Left lung (tissue), 10 donors: Measurements from ENCODE around the gene ATP4B. TPM values are rescaled to one million over a fixed set of nuclear protein-coding genes. Genes with fewer than 3 reads are reported as not detected.

Experiments
- ATAC-seq: fragments of 200-7000 bp; cut with Tn5 transposase; one replicate; pipeline ENCODE4 v1.9.1; 2020; ENCODE audit warnings: moderate library complexity
- DNase-seq, 4 donors: peaks; one replicate each; pipeline ENCODE4 v3.0.0-alpha.2; 2013 to 2020
- H3K27ac ChIP-seq, 2 donors: fragments of 200-600 bp; sonication (generic) in 1 of 2; one replicate each; pipeline versions ENCODE4 v1.5.0 to v1.8.0; 2020 to 2021
- H3K27me3 ChIP-seq, 2 donors: fragments of 200-600 bp; sonication (generic) in 1 of 2; one replicate each; pipeline versions ENCODE4 v1.5.0 to v1.8.0; 2020 to 2021
- H3K36me3 ChIP-seq, 2 donors: fragments of 200-600 bp; sonication (generic) in 1 of 2; one replicate each; pipeline versions ENCODE4 v1.5.0 to v1.8.0; 2020 to 2021
- H3K4me1 ChIP-seq, 2 donors: fragments of 200-600 bp; one replicate each; pipeline ENCODE4 v1.8.0; 2021
- H3K4me3 ChIP-seq, 2 donors: fragments of 200-600 bp; sonication (generic) in 1 of 2; one replicate each; pipeline versions ENCODE4 v1.5.0 to v1.8.0; 2020 to 2021; ENCODE audit warnings: mild to moderate bottlenecking in 1 of 2
- H3K9me3 ChIP-seq, 2 donors: fragments of 200-600 bp; sonication (generic) in 1 of 2; one replicate each; pipeline versions ENCODE4 v1.5.0 to v1.8.0; 2020 to 2021
- intact Hi-C, 2 donors: fragments of 100-400 bp; cut with DNase I; formaldehyde crosslinking; loops; one replicate each; pipeline versions ENCODE4 v1.11.2 to v1.14.2; 2022
- polyA plus RNA-seq, 6 donors: library from polyadenylated mRNA; unstranded; fragments of 120-200 nt; gene quantifications; one replicate each; pipeline ENCODE4 v1.2.1, GENCODE V29; 2013; ENCODE audit not compliant: insufficient read length in 6 of 6
- total RNA-seq, 2 donors: library from RNA; stranded (reverse); fragmentation: NEBNext Ultra II Directional; extraction: Animal tissue kit (Norgen Biotek cat#: 25700); gene quantifications; one replicate each; pipeline ENCODE4 v1.2.1, GENCODE V29; 2021
- TF ChIP-seq, protein P1 (sequence below), 2 donors: fragments of 200-600 bp; sonication (generic) in 1 of 2; IDR thresholded peaks; one replicate each; pipeline versions ENCODE4 v1.5.0 to v1.8.0; 2021; ENCODE audit warnings: antibody characterized with exemption in 2 of 2
- donor health status: DM: no; HTN: yes; CAD: no.
- donor health status: DM: no; HTN: no; CAD: no.

ATP4B gene
- total and polyA plus RNA-seq, 8 donors: 0.28 to 0.58 (median 0.41) TPM; not detected in 5

DNA sequence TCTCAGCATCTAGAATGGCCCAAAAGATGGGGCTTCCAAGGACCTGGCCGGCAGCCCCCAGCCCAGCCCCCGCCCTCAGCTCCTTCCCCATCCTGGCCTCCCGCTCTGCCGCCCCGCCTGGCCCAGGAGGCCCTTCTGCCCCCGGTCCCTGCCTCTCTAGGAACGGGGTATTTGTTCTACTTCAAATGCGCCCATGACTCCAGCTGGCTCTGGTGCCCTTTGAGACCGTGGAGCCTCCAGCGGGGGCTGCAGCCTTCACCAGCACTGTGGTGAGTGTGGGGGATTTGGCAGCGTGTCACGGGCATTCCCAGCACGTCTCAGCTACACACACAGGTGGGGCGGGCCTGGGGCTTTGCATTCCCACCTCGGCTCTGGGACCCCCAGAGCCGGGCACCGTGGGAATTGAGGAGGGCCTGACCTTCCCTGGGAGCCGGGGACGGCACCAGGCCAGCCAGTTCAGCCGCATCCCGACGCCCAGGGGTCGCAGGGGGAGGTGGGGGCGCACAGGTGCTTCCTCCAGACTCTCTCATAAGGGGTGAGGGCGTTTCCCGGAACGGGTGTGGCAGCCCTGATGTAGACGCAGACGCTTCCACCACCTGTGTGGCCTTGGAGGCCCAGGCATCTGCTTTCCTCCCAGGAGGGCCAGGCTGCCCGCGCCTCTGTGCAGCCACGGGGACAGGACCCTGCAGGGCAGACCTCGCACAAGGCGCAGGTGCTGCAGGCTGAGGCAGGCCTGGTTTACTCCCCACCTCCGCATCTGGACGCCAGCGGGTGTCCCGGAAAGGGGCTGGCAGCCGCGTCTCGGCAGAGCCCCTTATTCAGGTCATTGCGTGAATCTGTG lies 947 bp downstream of the ATP4B start:
- peaks cover 0 to 18% of the 10 kb centered on the region in 2 donors for H3K9me3 ChIP-seq
- no peaks in the 10 kb centered on the region for H3K27me3 ChIP-seq
- intact Hi-C loops: no loop called here
- TF ChIP-seq, protein P1, sequence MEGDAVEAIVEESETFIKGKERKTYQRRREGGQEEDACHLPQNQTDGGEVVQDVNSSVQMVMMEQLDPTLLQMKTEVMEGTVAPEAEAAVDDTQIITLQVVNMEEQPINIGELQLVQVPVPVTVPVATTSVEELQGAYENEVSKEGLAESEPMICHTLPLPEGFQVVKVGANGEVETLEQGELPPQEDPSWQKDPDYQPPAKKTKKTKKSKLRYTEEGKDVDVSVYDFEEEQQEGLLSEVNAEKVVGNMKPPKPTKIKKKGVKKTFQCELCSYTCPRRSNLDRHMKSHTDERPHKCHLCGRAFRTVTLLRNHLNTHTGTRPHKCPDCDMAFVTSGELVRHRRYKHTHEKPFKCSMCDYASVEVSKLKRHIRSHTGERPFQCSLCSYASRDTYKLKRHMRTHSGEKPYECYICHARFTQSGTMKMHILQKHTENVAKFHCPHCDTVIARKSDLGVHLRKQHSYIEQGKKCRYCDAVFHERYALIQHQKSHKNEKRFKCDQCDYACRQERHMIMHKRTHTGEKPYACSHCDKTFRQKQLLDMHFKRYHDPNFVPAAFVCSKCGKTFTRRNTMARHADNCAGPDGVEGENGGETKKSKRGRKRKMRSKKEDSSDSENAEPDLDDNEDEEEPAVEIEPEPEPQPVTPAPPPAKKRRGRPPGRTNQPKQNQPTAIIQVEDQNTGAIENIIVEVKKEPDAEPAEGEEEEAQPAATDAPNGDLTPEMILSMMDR (IDR thresholded peaks at IDR 0.05): no peak
- no peaks in the 10 kb centered on the region for H3K4me1 ChIP-seq
- ATAC-seq: no peak
- H3K36me3 ChIP-seq: no peaks in the 10 kb centered on the region
- H3K4me3 ChIP-seq: no peak overlapping the region
- no peak overlapping the region for H3K27ac ChIP-seq
- peak in 2 of 4 donors; percentile 26 to 62 for DNase-seq

DNA sequence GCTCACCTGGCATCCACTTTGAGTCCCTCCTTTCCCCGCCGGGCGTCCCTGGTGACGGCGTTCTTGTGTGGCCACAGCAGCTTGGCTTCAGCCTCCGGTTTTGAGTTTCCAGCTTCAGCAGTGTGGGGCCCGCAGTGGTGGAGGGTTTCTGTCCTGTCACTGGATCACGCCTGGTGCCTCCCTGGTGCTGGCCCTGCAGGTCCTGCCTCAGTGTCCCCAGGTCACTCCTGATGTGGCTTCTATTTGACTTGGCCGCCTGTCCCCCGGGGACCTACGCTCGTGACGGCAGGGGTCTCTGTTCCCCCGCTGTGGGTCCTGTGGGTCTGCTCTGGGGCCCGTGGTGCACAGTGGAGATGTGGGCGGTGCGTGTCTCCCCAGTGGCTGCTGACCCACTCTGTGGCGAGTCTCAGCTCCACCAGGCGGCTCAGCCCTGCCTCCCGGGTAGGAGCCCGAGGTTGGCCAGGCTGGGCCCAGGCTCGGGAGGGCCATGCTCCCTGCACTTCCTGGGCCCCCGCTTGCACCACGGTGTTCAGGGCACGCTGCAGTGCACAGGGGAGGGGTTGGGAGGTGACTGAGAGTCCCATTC lies 1.9 kb downstream of the ATP4B start:
- TF ChIP-seq, protein P1 (IDR thresholded peaks at IDR 0.05): no peak
- Histone ChIP-seq H3K4me1 (no peaks in the 10 kb centered on the region), H3K27ac (no peak overlapping the region), H3K9me3 (peaks cover 0 to 8% of the 10 kb centered on the region in 2 donors), H3K4me3 (no peak overlapping the region), H3K27me3 (no peaks in the 10 kb centered on the region), H3K36me3 (no peaks in the 10 kb centered on the region)
- ATAC-seq (no peak), DNase-seq (peak in 2 of 4 donors; percentile 18 to 69)
- intact Hi-C loops: no loop called here

DNA sequence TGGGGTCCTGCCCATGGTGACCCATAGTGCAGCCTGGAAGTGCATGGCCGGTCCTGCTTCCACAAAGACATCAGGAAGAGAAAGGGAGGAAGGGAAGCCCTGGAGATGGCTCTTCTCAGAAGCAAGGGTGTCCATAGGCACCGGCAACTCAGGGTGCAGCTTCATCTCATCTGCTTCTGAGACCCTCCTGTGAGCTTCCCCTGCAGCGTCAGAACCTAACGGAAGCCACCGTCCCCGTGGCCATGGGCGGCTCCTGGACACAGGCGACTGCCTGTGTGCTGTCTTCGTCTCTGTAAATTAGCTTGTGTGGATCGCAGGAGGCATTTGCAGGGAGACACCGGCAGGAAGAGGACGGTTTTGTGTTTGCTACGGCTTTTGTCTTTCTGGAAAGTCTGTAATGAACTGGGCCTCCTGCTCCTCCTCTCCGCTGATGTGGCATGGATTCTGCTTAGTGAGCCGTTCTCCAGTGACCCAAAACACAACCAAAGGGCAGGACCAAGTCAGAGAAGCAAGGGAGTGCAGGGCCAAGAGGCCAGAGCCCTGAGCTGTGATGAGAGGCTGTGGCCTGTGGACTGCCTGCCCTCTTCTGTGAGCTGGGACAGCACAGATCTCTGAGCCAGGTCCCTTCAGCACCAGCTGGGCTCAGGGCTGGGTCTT lies 2.5 kb downstream of the ATP4B start:
- TF ChIP-seq, protein P1 (IDR thresholded peaks at IDR 0.05): no peak
- Histone ChIP-seq H3K9me3 (peaks cover 0 to 2% of the 10 kb centered on the region in 2 donors), H3K36me3 (no peaks in the 10 kb centered on the region), H3K27ac (no peak overlapping the region), H3K4me3 (no peak overlapping the region), H3K27me3 (no peaks in the 10 kb centered on the region), H3K4me1 (no peaks in the 10 kb centered on the region)
- peak in 1 of 4 donors; percentile 19 for DNase-seq
- ATAC-seq: no peak
- intact Hi-C loops: no loop called here

DNA sequence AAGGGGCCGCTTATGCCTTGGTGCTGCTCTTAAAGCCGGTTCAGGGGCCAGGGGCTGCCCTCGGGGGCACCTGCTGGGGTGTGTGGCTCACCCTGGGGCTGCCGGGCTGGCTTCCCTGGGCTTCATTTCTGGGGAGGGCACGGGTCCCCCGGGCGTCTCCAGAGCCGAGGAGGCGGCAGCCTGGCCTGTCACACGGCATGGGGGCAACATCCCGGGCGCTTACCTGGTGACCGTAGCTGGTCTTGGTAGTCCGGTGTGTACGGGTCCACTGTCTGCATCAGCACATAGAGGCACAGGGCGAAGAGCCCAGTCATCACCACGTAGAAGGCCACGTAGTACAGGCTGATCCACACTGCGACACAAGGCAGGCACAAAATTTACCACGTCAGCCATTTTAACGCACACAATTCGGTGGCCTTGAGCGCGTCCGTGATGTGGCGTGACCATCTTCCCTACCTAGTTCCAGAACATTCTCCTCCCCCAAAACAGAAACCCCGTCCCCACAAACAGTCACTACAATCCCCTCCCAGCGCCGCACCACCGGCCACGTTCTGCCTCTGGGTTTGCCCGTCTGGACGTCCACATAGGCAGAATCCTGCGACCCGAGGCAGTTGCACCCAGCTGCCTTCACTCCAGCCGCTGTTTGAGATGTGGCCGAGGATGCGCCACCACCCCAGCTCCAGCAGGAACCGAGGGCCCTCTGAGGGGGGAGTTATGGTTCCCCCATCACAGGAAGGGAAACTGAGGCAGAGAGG lies 3.2 kb downstream of the ATP4B start:
- H3K4me1 ChIP-seq: no peaks in the 10 kb centered on the region
- no peaks in the 10 kb centered on the region for H3K9me3 ChIP-seq
- no peaks in the 10 kb centered on the region for H3K27me3 ChIP-seq
- intact Hi-C loops: no loop called here
- peak in 2 of 4 donors; percentile 16 to 71 for DNase-seq
- H3K4me3 ChIP-seq: no peak overlapping the region
- TF ChIP-seq, protein P1 (IDR thresholded peaks at IDR 0.05): no peak
- no peak overlapping the region for H3K27ac ChIP-seq
- H3K36me3 ChIP-seq: no peaks in the 10 kb centered on the region
- no peak for ATAC-seq
